H9 (cell line): ENCODE data around the gene HOXB1. TPM values are rescaled to one million over a fixed set of nuclear protein-coding genes. Genes with fewer than 3 reads are reported as not detected.

Experiments
- DNase-seq: peaks from one replicate; pipeline ENCODE4 v3.0.0-alpha.2; 2017
- H2AFZ ChIP-seq: one replicate; pipeline ENCODE4 v1.6.1; 2013; ENCODE audit warnings: mild to moderate bottlenecking, low read length, control low read depth, moderate library complexity
- H2AK5ac ChIP-seq: 2 replicates; pipeline ENCODE4 v1.6.1; 2013; ENCODE audit warnings: low read length, control low read depth, mixed read lengths; ENCODE audit not compliant: insufficient read length
- H2BK120ac ChIP-seq: one replicate; pipeline ENCODE4 v1.6.1; 2013; ENCODE audit warnings: low read depth, mild to moderate bottlenecking, low read length, control low read depth, inconsistent platforms; ENCODE audit not compliant: poor library complexity, severe bottlenecking
- H2BK12ac ChIP-seq: 2 replicates; pipeline ENCODE4 v1.6.1; 2013; ENCODE audit warnings: low read length, control low read depth, mixed read lengths, low read depth; ENCODE audit not compliant: insufficient read length
- H2BK15ac ChIP-seq: 2 replicates; pipeline ENCODE4 v1.6.1; 2013; ENCODE audit warnings: low read depth, low read length, control low read depth
- H2BK20ac ChIP-seq: one replicate; pipeline ENCODE4 v1.6.1; 2013; ENCODE audit warnings: low read depth, mild to moderate bottlenecking, low read length, control low read depth, inconsistent platforms; ENCODE audit not compliant: poor library complexity, severe bottlenecking
- H2BK5ac ChIP-seq: 2 replicates; pipeline ENCODE4 v1.6.1; 2013; ENCODE audit warnings: low read length, control low read depth, mixed read lengths; ENCODE audit not compliant: insufficient read length
- H3K14ac ChIP-seq: 2 replicates; pipeline ENCODE4 v1.6.1; 2013; ENCODE audit warnings: low read length, control low read depth; ENCODE audit not compliant: insufficient read depth
- H3K18ac ChIP-seq: 2 replicates; pipeline ENCODE4 v1.6.1; 2013; ENCODE audit warnings: low read depth, mild to moderate bottlenecking, mixed read lengths, low read length, control low read depth; ENCODE audit not compliant: insufficient read length
- H3K23ac ChIP-seq: 2 replicates; pipeline ENCODE4 v1.6.1; 2013; ENCODE audit warnings: low read length, control low read depth, mixed read lengths, low read depth; ENCODE audit not compliant: insufficient read length
- H3K23me2 ChIP-seq: 2 replicates; pipeline ENCODE4 v1.6.1; 2013; ENCODE audit warnings: low read depth, mild to moderate bottlenecking, mixed read lengths, low read length, control low read depth; ENCODE audit not compliant: insufficient read length, poor library complexity, severe bottlenecking
- H3K27ac ChIP-seq: 2 replicates; pipeline ENCODE4 v1.5.1; 2013; ENCODE audit warnings: low read length, control low read depth, mixed read lengths, low read depth; ENCODE audit not compliant: insufficient read length
- H3K27me3 ChIP-seq: 2 replicates; pipeline ENCODE4 v1.6.1; 2013; ENCODE audit warnings: low read length, control low read depth, inconsistent platforms; ENCODE audit not compliant: insufficient read depth
- H3K4ac ChIP-seq: 2 replicates; pipeline ENCODE4 v1.6.1; 2013; ENCODE audit warnings: low read depth, mild to moderate bottlenecking, control low read depth, inconsistent platforms, low read length, moderate library complexity
- H3K4me1 ChIP-seq: 2 replicates; pipeline ENCODE4 v1.6.1; 2013; ENCODE audit warnings: low read length, control low read depth, inconsistent platforms; ENCODE audit not compliant: insufficient read depth
- H3K4me2 ChIP-seq: 2 replicates; pipeline ENCODE4 v1.6.1; 2013; ENCODE audit warnings: low read length, control low read depth, mixed read lengths; ENCODE audit not compliant: insufficient read length, insufficient read depth
- H3K56ac ChIP-seq: 2 replicates; pipeline ENCODE4 v1.6.1; 2013; ENCODE audit warnings: low read depth, mild to moderate bottlenecking, mixed read lengths, low read length, control low read depth; ENCODE audit not compliant: insufficient read length
- H3K79me1 ChIP-seq: 2 replicates; pipeline ENCODE4 v1.6.1; 2013; ENCODE audit warnings: low read depth, mild to moderate bottlenecking, moderate library complexity, low read length, control low read depth, inconsistent platforms; ENCODE audit not compliant: insufficient read depth, poor library complexity, severe bottlenecking
- H3K79me2 ChIP-seq: 2 replicates; pipeline ENCODE4 v1.6.1; 2013; ENCODE audit warnings: low read length, control low read depth, inconsistent platforms; ENCODE audit not compliant: insufficient read depth
- H3K9ac ChIP-seq: 2 replicates; pipeline ENCODE4 v1.6.1; 2013; ENCODE audit warnings: low read length, control low read depth, mixed read lengths; ENCODE audit not compliant: insufficient read length; ENCODE audit errors: extremely low read depth
- H3K9me3 ChIP-seq: one replicate; pipeline ENCODE4 v1.6.1; 2013; ENCODE audit warnings: low read depth, low read length, inconsistent platforms; ENCODE audit not compliant: control insufficient read depth
- H3T11ph ChIP-seq: one replicate; pipeline ENCODE4 v1.6.1; 2013; ENCODE audit warnings: mild to moderate bottlenecking, low read length, control low read depth, inconsistent platforms
- H4K20me1 ChIP-seq: one replicate; pipeline ENCODE4 v1.6.1; 2013; ENCODE audit not compliant: control insufficient read depth, insufficient read length, insufficient read depth
- H4K5ac ChIP-seq: 2 replicates; pipeline ENCODE4 v1.6.1; 2013; ENCODE audit warnings: low read depth, mild to moderate bottlenecking, mixed read lengths, low read length, control low read depth; ENCODE audit not compliant: insufficient read length
- H4K8ac ChIP-seq: replicated peaks from 2 replicates; pipeline ENCODE4 v1.6.1; 2013; ENCODE audit warnings: low read length, control low read depth, mixed read lengths, low read depth; ENCODE audit not compliant: insufficient read length
- H4K91ac ChIP-seq: 2 replicates; pipeline ENCODE4 v1.6.1; 2013; ENCODE audit warnings: low read depth, mild to moderate bottlenecking, moderate library complexity, mixed read lengths, low read length, control low read depth; ENCODE audit not compliant: insufficient read length
- H3K27ac Mint-ChIP-seq, 3 experiments: 2 replicates in 2 of 3; 3 replicates in 1 of 3; pipeline ENCODE4 v1.8.0; 2020 to 2021; ENCODE audit warnings: mixed read lengths in 3 of 3, mild to moderate bottlenecking in 1 of 3, moderate library complexity in 1 of 3
- H3K27me3 Mint-ChIP-seq: 2 replicates; pipeline ENCODE4 v1.8.0; 2021; ENCODE audit warnings: low read depth, mild to moderate bottlenecking, moderate library complexity, mixed read lengths
- H3K36me3 Mint-ChIP-seq, 3 experiments: 2 replicates in 2 of 3; 3 replicates in 1 of 3; pipeline ENCODE4 v1.8.0; 2020 to 2021; ENCODE audit warnings: low read depth in 3 of 3, mixed read lengths in 3 of 3; ENCODE audit not compliant: insufficient read depth in 1 of 3
- H3K4me1 Mint-ChIP-seq, 2 experiments: 2 replicates each; pipeline ENCODE4 v1.8.0; 2020; ENCODE audit warnings: mixed read lengths in 2 of 2
- H3K4me3 Mint-ChIP-seq, 2 experiments: 2 replicates in 1 of 2; 3 replicates in 1 of 2; pipeline ENCODE4 v1.8.0; 2020 to 2021; ENCODE audit warnings: mild to moderate bottlenecking in 2 of 2, mixed read lengths in 2 of 2, moderate library complexity in 1 of 2
- H3K9me3 Mint-ChIP-seq, 2 experiments: 2 replicates in 1 of 2; 3 replicates in 1 of 2; pipeline ENCODE4 v1.8.0; 2020; ENCODE audit warnings: mild to moderate bottlenecking in 2 of 2, mixed read lengths in 2 of 2, moderate library complexity in 1 of 2
- WGBS: extraction: QIAGEN DNeasy Blood & Tissue Kit; methylation state at CpG from one replicate; pipeline ENCODE4 v1.1.7; 2013; ENCODE audit warnings: missing lambda C conversion rate, low lambda C conversion rate, mixed read lengths; ENCODE audit not compliant: insufficient read length; ENCODE audit errors: extremely low coverage; 5-methylcytosine and 5-hydroxymethylcytosine counted together
- total RNA-seq: library from RNA; stranded (reverse); gene quantifications from 2 replicates; pipeline ENCODE4 v1.2.1, GENCODE V29; 2021
- TF ChIP-seq, protein P1 (sequence below): fragments of 200-600 bp; sonication (generic); conservative IDR thresholded peaks from 3 replicates; pipeline ENCODE4 v1.8.0; 2021; ENCODE audit warnings: antibody characterized with exemption, mild to moderate bottlenecking

Gene HOXB1
- total RNA-seq, 1 experiment from 2014 or later, result not detected

DNA sequence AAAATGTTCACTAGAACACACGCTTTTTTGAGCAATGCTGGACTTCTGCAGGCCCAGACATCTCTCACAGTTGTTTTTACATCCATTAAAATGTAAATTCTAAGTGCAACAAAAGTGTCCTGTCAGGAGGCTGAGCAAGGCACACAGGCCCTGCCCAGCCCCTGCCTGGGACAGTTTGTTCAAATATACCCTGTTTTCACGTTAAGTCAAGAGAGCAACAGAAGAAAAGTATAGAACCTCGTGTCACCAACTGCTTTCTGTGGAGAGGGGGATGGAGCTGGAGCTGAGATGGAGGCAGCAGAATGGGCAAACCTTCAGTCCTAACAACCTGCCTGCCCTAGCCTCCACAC lies 18.4 kb upstream of the HOXB1 start:
- no peak overlapping the region for H3K27ac ChIP-seq
- H3K4me2 ChIP-seq, result no peak overlapping the region
- WGBS, result no CpG with 5 or more reads among the region's 3 CpGs

More for the DNA sequence above, 18.4 kb upstream of the HOXB1 start:
- peaks cover 3% of the 10 kb centered on the region; the same call in 1 of the 2 replicates for H3K4me1 ChIP-seq
- no peak overlapping the region for H4K8ac ChIP-seq
- no peak overlapping the region for H2AFZ ChIP-seq
- Mint-ChIP-seq H3K27me3 (peaks cover 100% of the 10 kb centered on the region), H3K36me3 (no peaks in the 10 kb centered on the region), H3K9me3 (peaks cover 11 to 18% of the 10 kb centered on the region in 2 experiments; a peak in 4 of 5 replicates), H3K4me1 (peaks cover 33 to 58% of the 10 kb centered on the region in 2 experiments), H3K4me3 (no peak overlapping the region), H3K27ac (no peak overlapping the region)
- TF ChIP-seq, protein P1, sequence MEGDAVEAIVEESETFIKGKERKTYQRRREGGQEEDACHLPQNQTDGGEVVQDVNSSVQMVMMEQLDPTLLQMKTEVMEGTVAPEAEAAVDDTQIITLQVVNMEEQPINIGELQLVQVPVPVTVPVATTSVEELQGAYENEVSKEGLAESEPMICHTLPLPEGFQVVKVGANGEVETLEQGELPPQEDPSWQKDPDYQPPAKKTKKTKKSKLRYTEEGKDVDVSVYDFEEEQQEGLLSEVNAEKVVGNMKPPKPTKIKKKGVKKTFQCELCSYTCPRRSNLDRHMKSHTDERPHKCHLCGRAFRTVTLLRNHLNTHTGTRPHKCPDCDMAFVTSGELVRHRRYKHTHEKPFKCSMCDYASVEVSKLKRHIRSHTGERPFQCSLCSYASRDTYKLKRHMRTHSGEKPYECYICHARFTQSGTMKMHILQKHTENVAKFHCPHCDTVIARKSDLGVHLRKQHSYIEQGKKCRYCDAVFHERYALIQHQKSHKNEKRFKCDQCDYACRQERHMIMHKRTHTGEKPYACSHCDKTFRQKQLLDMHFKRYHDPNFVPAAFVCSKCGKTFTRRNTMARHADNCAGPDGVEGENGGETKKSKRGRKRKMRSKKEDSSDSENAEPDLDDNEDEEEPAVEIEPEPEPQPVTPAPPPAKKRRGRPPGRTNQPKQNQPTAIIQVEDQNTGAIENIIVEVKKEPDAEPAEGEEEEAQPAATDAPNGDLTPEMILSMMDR, result no peak
- no peak for DNase-seq
- H3K9me3 ChIP-seq, result no peaks in the 10 kb centered on the region
- H3K23me2 ChIP-seq, result no peaks in the 10 kb centered on the region
- H3K79me2 ChIP-seq, result no peaks in the 10 kb centered on the region
- H3T11ph ChIP-seq, result no peak overlapping the region
- H2AK5ac ChIP-seq, result no peak overlapping the region
- H3K14ac ChIP-seq, result no peak overlapping the region
- peaks cover 91% of the 10 kb centered on the region for H3K27me3 ChIP-seq
- H4K5ac ChIP-seq, result no peak overlapping the region
- H3K79me1 ChIP-seq, result no peaks in the 10 kb centered on the region
- no peak overlapping the region for H4K91ac ChIP-seq
- no peak overlapping the region for H2BK20ac ChIP-seq
- H2BK15ac ChIP-seq, result no peak overlapping the region
- H3K9ac ChIP-seq, result no peak overlapping the region
- peaks cover 3% of the 10 kb centered on the region for H4K20me1 ChIP-seq
- H3K4ac ChIP-seq, result no peak overlapping the region
- no peak overlapping the region for H2BK120ac ChIP-seq
- no peak overlapping the region for H2BK12ac ChIP-seq
- no peak overlapping the region for H3K56ac ChIP-seq
- H2BK5ac ChIP-seq, result no peak overlapping the region
- no peak overlapping the region for H3K18ac ChIP-seq
- H3K23ac ChIP-seq, result no peak overlapping the region
